Measurements from ENCODE around the gene PLB1.

Gene PLB1

GRCh38 chr2:28689771-28690170 lies 193.9 kb downstream of the PLB1 start:
- no peaks in the 10 kb centered on the region for H4K20me1 ChIP-seq (ENCODE audit: insufficient read depth, low read length)
- H3K9me2 ChIP-seq (ENCODE audit: low read depth, low read length) = no peaks in the 10 kb centered on the region
- H3K27ac ChIP-seq (ENCODE audit: low read depth, low read length, poor library complexity, severe bottlenecking) = no peak overlapping the region
- H3K4me2 ChIP-seq (ENCODE audit: low read length) = no peak overlapping the region
- no peaks in the 10 kb centered on the region for H3F3A ChIP-seq (ENCODE audit: insufficient read depth, low read length)
- H3K4me1 ChIP-seq (ENCODE audit: insufficient read depth, low read length, severe bottlenecking) = no peaks in the 10 kb centered on the region
- no peak overlapping the region for H3K4me3 ChIP-seq (ENCODE audit: low read depth, low read length, poor library complexity, severe bottlenecking)
- no peaks in the 10 kb centered on the region for H3K9me3 ChIP-seq (ENCODE audit: low read length)
- no peak overlapping the region for H3K9ac ChIP-seq (ENCODE audit: low read length)
- H3K27me3 ChIP-seq (ENCODE audit: insufficient read depth, low read length) = 0 out of 2 replicates have a peak, but pooled peaks cover 6% of the 10 kb centered on the region
- TF ChIP-seq CTCF (IDR thresholded peaks at IDR 0.05; ENCODE audit: low read length) (no peak), EZH2 (IDR thresholded peaks at IDR 0.05; ENCODE audit: borderline replicate concordance, low read length) (no peak)
- H3K79me2 ChIP-seq (ENCODE audit: insufficient read depth, low read length) = no peaks in the 10 kb centered on the region
- no peak overlapping the region for H2AFZ ChIP-seq (ENCODE audit: low read length)
- H3K36me3 ChIP-seq (ENCODE audit: insufficient read depth, low read length) = no peaks in the 10 kb centered on the region

GRCh38 chr2:28692411-28692810 lies 196.6 kb downstream of the PLB1 start:
- no peaks in the 10 kb centered on the region for H3F3A ChIP-seq (ENCODE audit: insufficient read depth, low read length)
- H3K9me3 ChIP-seq (ENCODE audit: low read length) = no peaks in the 10 kb centered on the region
- no peaks in the 10 kb centered on the region for H3K9me2 ChIP-seq (ENCODE audit: low read depth, low read length)
- H3K36me3 ChIP-seq (ENCODE audit: insufficient read depth, low read length) = no peaks in the 10 kb centered on the region
- no peaks in the 10 kb centered on the region for H4K20me1 ChIP-seq (ENCODE audit: insufficient read depth, low read length)
- TF ChIP-seq EZH2 (IDR thresholded peaks at IDR 0.05; ENCODE audit: borderline replicate concordance, low read length) (no peak), CTCF (IDR thresholded peaks at IDR 0.05; ENCODE audit: low read length) (no peak)
- H3K4me3 ChIP-seq (ENCODE audit: low read depth, low read length, poor library complexity, severe bottlenecking) = no peak overlapping the region
- no peaks in the 10 kb centered on the region for H3K79me2 ChIP-seq (ENCODE audit: insufficient read depth, low read length)
- no peak overlapping the region for H3K9ac ChIP-seq (ENCODE audit: low read length)
- H3K27ac ChIP-seq (ENCODE audit: low read depth, low read length, poor library complexity, severe bottlenecking) = no peak overlapping the region
- H3K27me3 ChIP-seq (ENCODE audit: insufficient read depth, low read length) = no peaks in the 10 kb centered on the region
- no peaks in the 10 kb centered on the region for H3K4me1 ChIP-seq (ENCODE audit: insufficient read depth, low read length, severe bottlenecking)
- H2AFZ ChIP-seq (ENCODE audit: low read length) = no peak overlapping the region
- H3K4me2 ChIP-seq (ENCODE audit: low read length) = no peak overlapping the region

GRCh38 chr2:28693223-28693622 lies 197.4 kb downstream of the PLB1 start:
- Histone ChIP-seq H3K36me3 (ENCODE audit: insufficient read depth, low read length) (no peaks in the 10 kb centered on the region), H3K27ac (ENCODE audit: low read depth, low read length, poor library complexity, severe bottlenecking) (no peak overlapping the region), H3K9me2 (ENCODE audit: low read depth, low read length) (no peaks in the 10 kb centered on the region), H3K4me2 (ENCODE audit: low read length) (no peak overlapping the region), H3K4me3 (ENCODE audit: low read depth, low read length, poor library complexity, severe bottlenecking) (no peak overlapping the region), H3F3A (ENCODE audit: insufficient read depth, low read length) (no peaks in the 10 kb centered on the region), H3K9ac (ENCODE audit: low read length) (no peak overlapping the region), H4K20me1 (ENCODE audit: insufficient read depth, low read length) (no peaks in the 10 kb centered on the region), H2AFZ (ENCODE audit: low read length) (no peak overlapping the region), H3K79me2 (ENCODE audit: insufficient read depth, low read length) (no peaks in the 10 kb centered on the region), H3K9me3 (ENCODE audit: low read length) (no peaks in the 10 kb centered on the region), H3K27me3 (ENCODE audit: insufficient read depth, low read length) (no peaks in the 10 kb centered on the region), H3K4me1 (ENCODE audit: insufficient read depth, low read length, severe bottlenecking) (no peaks in the 10 kb centered on the region)
- TF ChIP-seq CTCF (IDR thresholded peaks at IDR 0.05; ENCODE audit: low read length) (no peak), EZH2 (IDR thresholded peaks at IDR 0.05; ENCODE audit: borderline replicate concordance, low read length) (no peak)

All from OCI-LY1 (cell line).